GM23338 (cell line): Measurements from ENCODE around the gene KCNMA1. TPM values are rescaled to one million over a fixed set of nuclear protein-coding genes. Genes with fewer than 3 reads are reported as not detected.

Experiments
- ETS1 ChIP-seq: IDR thresholded peaks from 2 replicates; pipeline ENCODE4 v1.6.1; 2016; ENCODE audit warnings: antibody characterized with exemption
- JUNB ChIP-seq: IDR thresholded peaks from one replicate; pipeline ENCODE4 v1.6.1; 2016; ENCODE audit warnings: antibody characterized with exemption; ENCODE audit not compliant: unreplicated experiment
- NANOG ChIP-seq: IDR thresholded peaks from 2 replicates; pipeline ENCODE4 v1.6.1; 2016; ENCODE audit warnings: antibody characterized with exemption, borderline replicate concordance
- POLR2AphosphoS5 ChIP-seq: IDR thresholded peaks from 2 replicates; pipeline ENCODE4 v1.6.1; 2016; ENCODE audit warnings: antibody characterized with exemption, low read depth
- REST ChIP-seq: IDR thresholded peaks from one replicate; pipeline ENCODE4 v1.6.1; 2018; ENCODE audit warnings: antibody characterized with exemption; ENCODE audit not compliant: unreplicated experiment
- ZNF114 ChIP-seq: fragments of 250-450 bp; sonication (Bioruptor Pico); IDR thresholded peaks from 2 replicates; pipeline ENCODE4 v1.5.0; 2020; ENCODE audit warnings: mild to moderate bottlenecking, moderate library complexity
- ZNF331 ChIP-seq: fragments of 250-450 bp; sonication (Bioruptor Pico); IDR thresholded peaks from 2 replicates; pipeline ENCODE4 v1.5.0; 2020; ENCODE audit warnings: low read depth, mild to moderate bottlenecking, moderate library complexity
- ZNF462 ChIP-seq: fragments of 250-450 bp; sonication (Bioruptor Pico); IDR thresholded peaks from 2 replicates; pipeline ENCODE4 v1.5.0; 2020; ENCODE audit warnings: mild to moderate bottlenecking, moderate library complexity
- polyA plus RNA-seq: library from polyadenylated mRNA; unstranded; fragments of >200 nt; fragmentation: Nextera tagmentation; extraction: Ambion mirVana; gene quantifications from 2 replicates; pipeline ENCODE4 v1.2.1, GENCODE V29; 2016
- total RNA-seq: library from RNA; depleted of rRNA; stranded (reverse); fragments of >200 nt; shearing (Covaris generic); gene quantifications from 2 replicates; pipeline ENCODE4 v1.2.3, GENCODE V29; 2014

The KCNMA1 gene
- total and polyA plus RNA-seq, 2 experiments from 2014 or later: 8.2 to 9.0 TPM

- TF ChIP-seq ZNF462 (CRISPR knock-in tag) (no peak), ZNF331 (CRISPR knock-in tag) (no peak), ETS1 (no peak), REST (no peak), ZNF114 (no peak), JUNB (no peak), NANOG (no peak), POLR2AphosphoS5 (no peak)
Observed at GRCh38 chr10:77634939-77635338, 2.7 kb downstream of the KCNMA1 start (continued).
